Activated CD4-positive, CD25-positive, alpha-beta regulatory T cell treated with anti-CD3 and anti-CD28 coated beads, Interleukin-2, amount 50 U/mL, for 16 hours (primary cell): ENCODE measurements around the gene SYCE3.

Experiments used
- DNase-seq: peaks from one replicate; pipeline ENCODE4 v3.0.0-alpha.2; 2020; ENCODE audit warnings: low read depth, low spot score

SYCE3 gene

DNA sequence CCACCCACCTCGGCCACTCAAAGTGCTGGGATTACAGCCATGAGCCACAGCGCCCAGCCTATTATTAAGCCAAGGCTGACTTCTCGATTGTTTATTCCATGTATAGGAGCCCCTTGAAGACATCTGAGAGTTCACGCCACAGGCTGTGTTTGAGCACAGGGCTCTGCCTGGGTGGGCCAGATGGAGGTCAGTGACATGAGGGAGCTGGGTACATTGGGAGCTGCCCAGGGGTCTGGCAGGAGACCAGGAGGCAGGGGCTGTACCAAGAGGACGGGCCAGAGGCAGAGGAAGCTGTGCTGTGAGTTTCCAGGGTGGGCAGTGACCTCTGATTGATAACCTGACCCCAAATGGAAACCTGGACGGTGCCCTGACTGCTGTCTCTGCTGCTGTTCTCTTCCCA, 60.6 kb downstream of the SYCE3 start:
- no peak for DNase-seq
